GM23338 (cell line): ENCODE results near the gene GNG7. TPM values are rescaled to one million over a fixed set of nuclear protein-coding genes. Genes with fewer than 3 reads are reported as not detected.

Source experiments
- ATAC-seq: fragments of 200-7000 bp; cut with Tn5 transposase; 3 replicates; pipeline ENCODE4 v1.9.1; 2020
- DNase-seq: peaks from one replicate; pipeline ENCODE4 v3.0.0-alpha.2; 2015; ENCODE audit warnings: low spot score
- H2AFZ ChIP-seq: fragments of 200-600 bp; sonication (generic); 2 replicates; pipeline ENCODE4 v1.8.0; 2016; ENCODE audit warnings: antibody characterized with exemption, mild to moderate bottlenecking, moderate library complexity
- H3F3A ChIP-seq: fragments of 200-600 bp; sonication (generic); replicated peaks from 2 replicates; pipeline ENCODE4 v1.8.0; 2017; ENCODE audit warnings: antibody characterized with exemption, mixed run types, low read depth
- H3K27ac ChIP-seq: fragments of 200-600 bp; sonication (generic); 2 replicates; pipeline ENCODE4 v1.6.1; 2016; ENCODE audit warnings: low read depth
- H3K27me3 ChIP-seq: fragments of 200-600 bp; sonication (generic); 2 replicates; pipeline ENCODE4 v1.8.0; 2016; ENCODE audit warnings: mild to moderate bottlenecking, mixed run types, moderate library complexity; ENCODE audit not compliant: insufficient read depth
- H3K36me3 ChIP-seq: fragments of 200-600 bp; sonication (generic); 2 replicates; pipeline ENCODE4 v1.8.0; 2016; ENCODE audit warnings: mild to moderate bottlenecking; ENCODE audit not compliant: insufficient read depth
- H3K4me1 ChIP-seq: fragments of 200-600 bp; sonication (generic); 2 replicates; pipeline ENCODE4 v1.8.0; 2016; ENCODE audit warnings: mild to moderate bottlenecking, moderate library complexity; ENCODE audit not compliant: insufficient read depth
- H3K4me2 ChIP-seq: fragments of 200-600 bp; sonication (generic); 2 replicates; pipeline ENCODE4 v1.7.1; 2017; ENCODE audit warnings: mixed run types
- H3K4me3 ChIP-seq: fragments of 200-600 bp; sonication (generic); 2 replicates; pipeline ENCODE4 v1.6.1; 2016; ENCODE audit warnings: mixed run types
- H3K79me2 ChIP-seq: fragments of 200-600 bp; sonication (generic); replicated peaks from 2 replicates; pipeline ENCODE4 v1.8.0; 2017; ENCODE audit warnings: mild to moderate bottlenecking; ENCODE audit not compliant: insufficient read depth
- H3K9me2 ChIP-seq: fragments of 200-600 bp; sonication (generic); 2 replicates; pipeline ENCODE4 v1.8.0; 2017; ENCODE audit not compliant: insufficient read depth
- H4K20me1 ChIP-seq: fragments of 200-600 bp; sonication (generic); replicated peaks from 2 replicates; pipeline ENCODE4 v1.8.0; 2017; ENCODE audit warnings: mild to moderate bottlenecking; ENCODE audit not compliant: insufficient read depth
- H3K27ac Mint-ChIP-seq: 2 replicates; pipeline ENCODE4 v1.8.0; 2020; ENCODE audit warnings: inconsistent platforms, mild to moderate bottlenecking, moderate library complexity, mixed read lengths
- H3K27me3 Mint-ChIP-seq: 3 replicates; pipeline ENCODE4 v1.8.0; 2022; ENCODE audit warnings: low read depth, mild to moderate bottlenecking, moderate library complexity, mixed read lengths, inconsistent platforms; ENCODE audit not compliant: insufficient read depth, poor library complexity
- H3K36me3 Mint-ChIP-seq: 3 replicates; pipeline ENCODE4 v1.8.0; 2021; ENCODE audit warnings: low read depth, mild to moderate bottlenecking, inconsistent platforms, moderate library complexity, mixed read lengths
- H3K4me1 Mint-ChIP-seq: 3 replicates; pipeline ENCODE4 v1.8.0; 2020; ENCODE audit warnings: mild to moderate bottlenecking, inconsistent platforms, mixed read lengths
- H3K4me3 Mint-ChIP-seq: 3 replicates; pipeline ENCODE4 v1.8.0; 2021; ENCODE audit warnings: moderate library complexity, mild to moderate bottlenecking, inconsistent platforms, mixed read lengths
- H3K9me3 Mint-ChIP-seq: 3 replicates; pipeline ENCODE4 v1.8.0; 2020; ENCODE audit warnings: moderate library complexity, mild to moderate bottlenecking, inconsistent platforms, mixed read lengths
- CREB1 ChIP-seq: fragments of 250-450 bp; sonication (Bioruptor Pico); IDR thresholded peaks from 2 replicates; pipeline ENCODE4 v1.5.0; 2020; ENCODE audit warnings: low read depth, mild to moderate bottlenecking, moderate library complexity
- CTCF ChIP-seq, 2 experiments: fragments of 200-600 bp in 1 of 2; sonication (generic) in 1 of 2; conservative IDR thresholded peaks; 2 replicates each; pipeline versions ENCODE4 v1.5.1 to v1.6.1; 2016 to 2017; ENCODE audit warnings: antibody characterized with exemption in 2 of 2, low read depth in 2 of 2, mild to moderate bottlenecking in 2 of 2, moderate library complexity in 1 of 2
- ETS1 ChIP-seq: IDR thresholded peaks from 2 replicates; pipeline ENCODE4 v1.6.1; 2016; ENCODE audit warnings: antibody characterized with exemption
- EZH2 ChIP-seq: fragments of 200-600 bp; sonication (generic); IDR thresholded peaks from one replicate; pipeline ENCODE4 v1.8.0; 2017; ENCODE audit warnings: antibody characterized with exemption, mild to moderate bottlenecking, low read depth; ENCODE audit not compliant: unreplicated experiment
- JUNB ChIP-seq: IDR thresholded peaks from one replicate; pipeline ENCODE4 v1.6.1; 2016; ENCODE audit warnings: antibody characterized with exemption; ENCODE audit not compliant: unreplicated experiment
- POLR2AphosphoS5 ChIP-seq: IDR thresholded peaks from 2 replicates; pipeline ENCODE4 v1.6.1; 2016; ENCODE audit warnings: antibody characterized with exemption, low read depth
- REST ChIP-seq: IDR thresholded peaks from one replicate; pipeline ENCODE4 v1.6.1; 2018; ENCODE audit warnings: antibody characterized with exemption; ENCODE audit not compliant: unreplicated experiment
- ZNF114 ChIP-seq: fragments of 250-450 bp; sonication (Bioruptor Pico); IDR thresholded peaks from 2 replicates; pipeline ENCODE4 v1.5.0; 2020; ENCODE audit warnings: mild to moderate bottlenecking, moderate library complexity
- ZNF331 ChIP-seq: fragments of 250-450 bp; sonication (Bioruptor Pico); IDR thresholded peaks from 2 replicates; pipeline ENCODE4 v1.5.0; 2020; ENCODE audit warnings: low read depth, mild to moderate bottlenecking, moderate library complexity
- polyA plus RNA-seq: library from polyadenylated mRNA; unstranded; fragments of >200 nt; fragmentation: Nextera tagmentation; extraction: Ambion mirVana; gene quantifications from 2 replicates; pipeline ENCODE4 v1.2.1, GENCODE V29; 2016
- total RNA-seq: library from RNA; depleted of rRNA; stranded (reverse); fragments of >200 nt; shearing (Covaris generic); gene quantifications from 2 replicates; pipeline ENCODE4 v1.2.3, GENCODE V29; 2014

Gene GNG7
- total and polyA plus RNA-seq, 2 experiments from 2014 or later: 5.1 to 5.4 TPM

GRCh38 chr19:2579678-2580280 lies 122.7 kb downstream of the GNG7 start:
- Histone ChIP-seq H2AFZ (no peak overlapping the region), H3F3A (peaks cover 17% of the 10 kb centered on the region), H3K4me1 (peaks cover 26% of the 10 kb centered on the region), H3K27me3 (no peaks in the 10 kb centered on the region), H4K20me1 (no peaks in the 10 kb centered on the region), H3K79me2 (no peaks in the 10 kb centered on the region), H3K27ac (peak overlapping the region; percentile 94), H3K4me2 (peak overlapping the region; percentile 94), H3K36me3 (no peaks in the 10 kb centered on the region), H3K9me2 (no peaks in the 10 kb centered on the region), H3K4me3 (peak overlapping the region; percentile 70)
- Mint-ChIP-seq H3K4me1 (peaks cover 13% of the 10 kb centered on the region), H3K36me3 (peaks cover 22% of the 10 kb centered on the region), H3K27me3 (peaks cover 16% of the 10 kb centered on the region), H3K4me3 (peak overlapping the region; percentile 73; the same call in 2 of the 3 replicates), H3K27ac (no peak overlapping the region), H3K9me3 (peaks cover 29% of the 10 kb centered on the region)
- ATAC-seq: no peak
- DNase-seq: no peak
- no peak for TF ChIP-seq ZNF114
- TF ChIP-seq REST: no peak
- no peak for TF ChIP-seq ZNF331 (CRISPR knock-in tag)
- TF ChIP-seq ETS1: no peak
- TF ChIP-seq EZH2: no peak
- TF ChIP-seq POLR2AphosphoS5: no peak

GRCh38 chr19:2578901-2579677 lies 123.4 kb downstream of the GNG7 start:
- Mint-ChIP-seq H3K4me3 (peak overlapping the region; percentile 73), H3K9me3 (peaks cover 25% of the 10 kb centered on the region), H3K36me3 (peaks cover 22% of the 10 kb centered on the region), H3K27ac (no peak overlapping the region), H3K4me1 (peaks cover 13% of the 10 kb centered on the region), H3K27me3 (peaks cover 17% of the 10 kb centered on the region)
- peak; percentile 83 for ATAC-seq
- peaks cover 17% of the 10 kb centered on the region for H3F3A ChIP-seq
- H3K9me2 ChIP-seq: no peaks in the 10 kb centered on the region
- peak overlapping the region; percentile 94 for H3K27ac ChIP-seq
- no peaks in the 10 kb centered on the region for H4K20me1 ChIP-seq
- DNase-seq: peak; percentile 93
- H3K4me1 ChIP-seq: peaks cover 26% of the 10 kb centered on the region
- H3K4me2 ChIP-seq: peak overlapping the region; percentile 94
- peak; percentile 80 to 95 for TF ChIP-seq CTCF (conservative IDR thresholded peaks at IDR 0.05; ENCODE audit: low read depth in 2 of 2)
- TF ChIP-seq JUNB: no peak
- peak; percentile 38; the same call in 1 of the 2 replicates for TF ChIP-seq POLR2AphosphoS5
- 0 out of 2 replicates have a peak, but pooled peaks have one; percentile 10 for TF ChIP-seq CREB1 (CRISPR knock-in tag)
- TF ChIP-seq ETS1: peak; percentile 44; the same call in 1 of the 2 replicates
- peak overlapping the region; percentile 77 for H2AFZ ChIP-seq
- H3K27me3 ChIP-seq: no peaks in the 10 kb centered on the region
- H3K36me3 ChIP-seq: no peaks in the 10 kb centered on the region
- no peaks in the 10 kb centered on the region for H3K79me2 ChIP-seq
- peak overlapping the region; percentile 70 for H3K4me3 ChIP-seq
